ENCODE measurements around the gene EMILIN2.
A peak's percentile ranks its signal among the peaks of the same experiment; 100 is the strongest.

Gene EMILIN2

DNA sequence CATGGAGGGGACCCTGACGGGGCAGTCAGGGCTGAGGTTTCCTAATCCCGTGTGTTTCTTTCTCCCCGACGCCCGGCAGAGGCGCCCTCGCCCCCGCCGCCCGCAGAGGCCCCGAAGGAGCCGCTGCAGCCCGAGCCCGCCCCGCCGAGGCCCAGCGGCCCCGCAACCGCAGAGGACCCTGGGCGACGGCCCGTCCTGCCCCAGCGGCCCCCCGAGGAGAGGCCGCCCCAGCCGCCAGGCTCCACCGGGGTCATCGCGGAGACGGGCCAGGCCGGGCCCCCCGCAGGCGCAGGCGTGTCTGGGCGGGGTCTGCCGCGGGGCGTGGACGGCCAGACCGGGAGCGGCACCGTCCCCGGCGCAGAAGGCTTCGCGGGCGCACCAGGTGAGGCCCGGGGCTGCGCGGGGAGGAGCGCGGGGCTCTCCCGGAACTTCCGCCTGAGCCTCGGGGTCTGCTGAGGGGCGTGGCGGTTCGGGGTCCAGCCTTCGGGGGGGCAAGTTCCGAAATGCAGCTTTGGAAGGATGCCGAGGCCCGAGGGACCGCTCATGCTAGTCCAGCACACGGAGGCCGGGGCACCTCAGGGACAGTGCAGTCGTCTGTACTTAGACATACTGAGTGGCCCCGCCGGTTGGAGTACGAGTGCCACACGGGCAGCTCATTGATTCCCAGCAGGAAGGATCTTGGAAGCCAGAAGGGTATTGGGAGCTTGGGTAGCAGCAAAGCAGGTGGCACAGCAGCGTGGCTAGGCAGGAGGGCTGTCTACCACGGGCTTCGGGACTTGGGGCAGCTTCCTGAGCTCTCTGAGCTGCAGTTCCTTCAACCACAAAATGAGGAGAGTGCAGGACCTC is 60.1 kb downstream of the EMILIN2 start:
- no peaks in the 10 kb centered on the region for H3K27me3 Mint-ChIP-seq
- peaks cover 13 to 18% of the 10 kb centered on the region in 2 donors for H3K4me1 Mint-ChIP-seq
- peak overlapping the region; percentile 82 to 84 for H3K4me3 Mint-ChIP-seq
- peak overlapping the region; percentile 68 for H3K27ac Mint-ChIP-seq
- peaks cover 11 to 30% of the 10 kb centered on the region in 2 donors for H3K36me3 Mint-ChIP-seq
- peak; percentile 68 to 72 for ATAC-seq (replicated peaks)
- DNase-seq = peak; percentile 18
- no peaks in the 10 kb centered on the region for H3K9me3 Mint-ChIP-seq

DNA sequence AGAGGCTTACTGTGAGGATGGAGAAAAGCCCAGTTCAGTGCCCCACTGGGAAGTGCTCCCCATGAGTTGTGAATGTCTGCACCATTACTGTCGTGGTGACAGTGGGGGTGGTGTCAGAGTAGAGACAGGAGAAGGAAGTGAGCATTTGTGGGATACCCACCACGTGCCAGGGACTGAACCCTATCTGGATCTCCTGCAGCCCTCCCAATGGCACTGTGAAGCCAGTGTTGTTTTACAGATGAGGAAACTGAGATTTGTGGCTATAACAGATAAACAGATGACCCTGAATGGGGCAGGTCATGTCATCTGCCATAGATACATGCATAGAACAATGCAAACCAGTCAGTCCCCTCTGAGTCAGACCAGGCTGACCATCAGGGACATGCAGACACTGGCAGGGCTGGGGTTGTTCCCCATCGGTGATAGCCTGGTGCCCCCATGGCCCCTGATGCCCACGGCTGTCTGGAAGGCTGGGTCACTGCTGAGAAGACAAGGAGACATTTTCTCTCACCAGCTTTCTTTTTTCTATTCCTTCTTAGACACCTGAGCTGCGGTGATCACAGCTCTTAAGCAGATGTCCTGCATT is 60.8 kb downstream of the EMILIN2 start:
- H3K9me3 Mint-ChIP-seq = no peaks in the 10 kb centered on the region
- peak; percentile 19 to 25 for ATAC-seq (replicated peaks)
- no peak for DNase-seq

DNA sequence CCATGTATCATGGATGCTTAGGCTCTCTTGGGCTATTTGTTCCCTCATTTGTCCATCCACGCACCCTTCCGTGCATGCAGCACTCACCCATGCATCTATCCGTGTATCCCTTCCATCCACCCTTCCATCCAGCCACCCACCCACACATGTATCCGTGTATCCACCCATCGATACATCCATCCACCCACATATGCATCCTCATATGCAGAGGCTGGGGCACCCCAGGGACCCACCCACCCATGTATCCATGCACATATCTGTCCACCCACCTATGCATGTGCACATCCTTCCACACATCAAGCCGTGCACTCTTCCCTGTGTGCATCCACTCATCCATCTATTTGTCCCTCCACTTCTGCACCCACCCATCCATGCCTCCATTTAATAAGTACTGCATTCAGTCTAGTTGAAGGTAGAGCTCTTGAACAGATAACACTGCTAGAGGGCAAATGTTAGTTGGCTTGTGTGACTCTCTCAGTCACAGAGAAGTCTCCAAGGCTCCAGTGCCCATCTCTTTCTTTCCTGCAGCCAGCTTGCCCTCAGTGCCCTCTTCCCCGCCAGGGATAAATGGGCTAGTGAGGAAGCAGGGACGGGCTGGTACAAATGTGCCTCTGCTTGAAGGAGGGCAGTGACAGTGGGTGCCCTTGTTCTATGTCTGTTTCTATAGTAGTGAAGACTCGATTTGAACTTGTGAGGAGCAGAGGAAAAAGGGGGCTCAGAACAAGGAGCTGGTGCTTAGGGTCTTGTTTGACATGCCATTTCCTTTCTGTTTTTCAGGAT is 61.5 kb downstream of the EMILIN2 start:
- no peak overlapping the region for H3K27ac Mint-ChIP-seq
- ATAC-seq (replicated peaks) = no peak
- peaks cover 15 to 40% of the 10 kb centered on the region in 2 donors for H3K36me3 Mint-ChIP-seq
- no peaks in the 10 kb centered on the region for H3K27me3 Mint-ChIP-seq
- DNase-seq = no peak
- no peak overlapping the region for H3K4me3 Mint-ChIP-seq
- no peaks in the 10 kb centered on the region for H3K9me3 Mint-ChIP-seq
- peaks cover 15 to 22% of the 10 kb centered on the region in 2 donors for H3K4me1 Mint-ChIP-seq

More for the DNA sequence above, 60.8 kb downstream of the EMILIN2 start:
- Mint-ChIP-seq H3K27me3 (no peaks in the 10 kb centered on the region), H3K27ac (peak overlapping the region; percentile 68), H3K4me1 (peaks cover 13 to 20% of the 10 kb centered on the region in 2 donors), H3K36me3 (peaks cover 15 to 34% of the 10 kb centered on the region in 2 donors), H3K4me3 (peak overlapping the region; percentile 75 to 80)

DNA sequence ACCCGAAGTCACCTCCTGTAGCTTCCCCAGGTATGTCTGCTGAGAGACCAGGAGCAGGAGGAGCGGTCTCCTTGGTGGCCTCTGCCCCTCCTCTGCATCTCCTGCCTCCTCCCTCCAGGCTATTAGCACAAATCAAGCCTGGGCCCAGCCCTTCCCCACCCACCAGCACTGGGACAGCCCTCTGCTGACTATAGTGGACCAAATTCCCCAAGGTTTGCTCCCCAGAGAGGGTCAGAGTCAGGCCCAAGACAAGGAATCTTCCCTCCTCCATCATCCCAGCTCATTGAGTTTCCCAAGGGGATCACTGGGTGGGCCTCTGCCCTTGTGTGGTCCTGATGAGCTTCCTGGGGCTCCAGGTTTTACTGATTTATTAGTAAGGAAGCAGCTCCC is 62.1 kb downstream of the EMILIN2 start:
- Mint-ChIP-seq H3K27ac (no peak overlapping the region), H3K27me3 (no peaks in the 10 kb centered on the region), H3K4me3 (no peak overlapping the region), H3K9me3 (no peaks in the 10 kb centered on the region), H3K36me3 (peaks cover 19 to 45% of the 10 kb centered on the region in 2 donors), H3K4me1 (peaks cover 19 to 28% of the 10 kb centered on the region in 2 donors)
- no peak for ATAC-seq (replicated peaks)
- no peak for DNase-seq

DNA sequence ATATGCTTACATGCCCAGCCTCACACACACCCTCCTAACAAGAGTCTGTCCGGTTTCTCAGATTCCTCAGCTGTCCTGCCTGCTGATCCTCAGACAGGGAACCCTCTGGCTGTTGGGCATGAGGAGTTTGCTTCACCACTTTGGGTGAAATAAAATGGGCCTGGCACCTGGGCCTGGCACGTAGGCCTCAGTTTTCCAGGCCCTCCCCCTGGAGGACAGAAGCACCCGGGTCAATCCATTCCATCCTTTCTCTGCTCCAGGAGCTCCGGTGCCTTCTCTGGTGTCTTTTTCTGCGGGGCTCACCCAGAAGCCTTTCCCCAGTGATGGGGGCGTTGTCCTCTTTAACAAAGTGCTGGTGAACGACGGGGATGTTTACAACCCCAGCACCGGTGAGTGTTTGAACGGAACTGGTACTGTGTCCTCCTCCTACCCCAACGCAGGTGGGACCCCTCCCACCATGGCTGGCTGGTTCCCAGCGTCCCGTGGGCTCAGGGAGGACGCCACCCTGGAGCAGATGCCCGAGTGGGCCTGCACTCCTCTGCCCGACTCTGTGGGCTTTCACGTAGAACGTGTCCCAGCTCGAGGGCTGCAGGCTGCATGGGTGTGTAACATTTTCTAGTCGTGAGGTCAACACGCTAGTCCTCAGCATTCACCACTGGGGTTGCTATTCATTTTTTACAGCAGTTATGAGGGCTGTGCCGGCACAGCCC is 62.8 kb downstream of the EMILIN2 start:
- no peaks in the 10 kb centered on the region for H3K27me3 Mint-ChIP-seq
- H3K36me3 Mint-ChIP-seq = peaks cover 25 to 51% of the 10 kb centered on the region in 2 donors
- H3K4me3 Mint-ChIP-seq = no peak overlapping the region
- no peaks in the 10 kb centered on the region for H3K9me3 Mint-ChIP-seq
- H3K27ac Mint-ChIP-seq = no peak overlapping the region
- H3K4me1 Mint-ChIP-seq = peaks cover 19 to 34% of the 10 kb centered on the region in 2 donors
- DNase-seq (no peak), ATAC-seq (replicated peaks) (no peak)

DNA sequence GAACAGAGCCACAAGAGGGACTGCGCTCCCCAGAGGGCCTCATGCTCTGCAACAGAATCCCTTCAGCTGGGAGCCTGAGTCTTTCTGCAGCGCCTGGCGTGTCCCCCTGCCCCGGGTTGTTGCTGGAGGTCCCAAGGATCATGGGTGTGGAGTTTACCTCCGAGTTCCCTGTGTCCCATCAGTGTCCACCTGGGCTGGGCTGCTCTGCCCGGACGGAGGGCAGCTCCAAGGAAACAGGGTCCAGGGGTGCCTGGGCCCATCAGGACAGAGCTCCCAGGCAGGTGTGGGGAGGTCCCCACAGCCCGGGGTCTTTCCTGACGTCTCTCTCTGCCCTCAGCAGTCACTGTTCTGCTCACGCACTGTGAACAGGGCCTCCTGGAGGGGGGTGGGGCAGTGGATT is 63.5 kb downstream of the EMILIN2 start:
- H3K4me1 Mint-ChIP-seq = peaks cover 19 to 34% of the 10 kb centered on the region in 2 donors
- peaks cover 31 to 58% of the 10 kb centered on the region in 2 donors for H3K36me3 Mint-ChIP-seq
- no peaks in the 10 kb centered on the region for H3K9me3 Mint-ChIP-seq
- no peak for ATAC-seq (replicated peaks)
- DNase-seq = no peak
- no peak overlapping the region for H3K27ac Mint-ChIP-seq
- H3K27me3 Mint-ChIP-seq = no peaks in the 10 kb centered on the region
- no peak overlapping the region for H3K4me3 Mint-ChIP-seq

DNA sequence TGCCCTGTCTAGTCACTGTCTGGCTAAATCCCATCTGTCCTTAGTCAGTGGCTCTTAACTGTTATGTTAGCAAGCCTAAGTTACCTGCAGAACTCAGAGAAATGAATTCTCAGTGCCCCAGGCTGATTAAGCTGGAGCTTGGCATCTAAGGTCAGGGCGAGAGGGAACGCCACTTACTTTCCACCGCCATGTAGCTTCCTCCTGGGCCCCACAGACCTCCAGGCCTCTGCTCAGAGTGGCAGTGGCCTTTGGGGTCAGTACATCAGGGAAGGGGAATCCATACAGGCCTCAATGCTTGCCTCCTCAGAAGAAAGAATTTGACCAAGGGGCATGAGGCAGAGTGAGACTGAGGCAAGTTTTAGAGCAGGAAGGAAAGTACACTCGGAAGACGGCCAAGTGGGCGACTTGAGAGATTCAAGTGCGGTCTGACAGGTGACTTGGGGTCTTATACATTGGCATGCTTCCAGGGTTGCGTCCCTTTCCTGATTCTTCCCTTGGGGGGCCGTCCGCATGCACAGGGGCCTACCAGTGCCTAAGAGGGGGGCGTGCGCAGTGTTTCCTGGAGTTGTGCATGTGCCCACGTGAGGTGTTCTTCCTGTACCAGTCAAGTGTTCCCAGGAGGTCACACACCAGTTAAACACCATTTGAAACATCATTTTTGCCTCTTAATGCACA is 64.1 kb downstream of the EMILIN2 start:
- Mint-ChIP-seq H3K27ac (peak overlapping the region; percentile 26), H3K4me1 (peaks cover 21 to 34% of the 10 kb centered on the region in 2 donors), H3K27me3 (no peaks in the 10 kb centered on the region), H3K9me3 (no peaks in the 10 kb centered on the region), H3K36me3 (peaks cover 31 to 58% of the 10 kb centered on the region in 2 donors), H3K4me3 (no peak overlapping the region)
- ATAC-seq (replicated peaks) (no peak), DNase-seq (no peak)

DNA sequence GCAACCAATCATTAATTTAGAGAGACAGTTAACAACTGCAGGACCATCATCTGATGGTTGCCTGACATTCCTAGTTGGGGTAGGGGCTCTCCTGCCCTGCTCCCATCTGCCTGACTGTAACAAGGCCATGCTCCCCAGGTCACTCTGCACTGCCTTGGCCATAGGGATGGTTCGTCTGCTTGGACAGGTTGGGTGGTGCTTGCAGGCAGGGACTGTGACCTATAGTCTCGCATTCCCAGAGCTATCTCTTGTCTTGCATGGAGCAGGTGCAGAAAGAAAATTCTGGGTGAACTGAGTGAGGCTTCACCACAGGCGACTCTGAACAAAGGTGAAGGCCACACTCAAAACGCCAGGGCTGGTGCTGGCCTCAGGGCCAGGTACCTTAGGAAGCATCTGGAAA is 64.7 kb downstream of the EMILIN2 start:
- H3K36me3 Mint-ChIP-seq = peaks cover 37 to 64% of the 10 kb centered on the region in 2 donors
- ATAC-seq (replicated peaks) (no peak), DNase-seq (no peak)
- H3K4me1 Mint-ChIP-seq = peaks cover 26 to 40% of the 10 kb centered on the region in 2 donors
- no peak overlapping the region for H3K4me3 Mint-ChIP-seq
- no peaks in the 10 kb centered on the region for H3K9me3 Mint-ChIP-seq
- H3K27me3 Mint-ChIP-seq = no peaks in the 10 kb centered on the region
- no peak overlapping the region for H3K27ac Mint-ChIP-seq

DNA sequence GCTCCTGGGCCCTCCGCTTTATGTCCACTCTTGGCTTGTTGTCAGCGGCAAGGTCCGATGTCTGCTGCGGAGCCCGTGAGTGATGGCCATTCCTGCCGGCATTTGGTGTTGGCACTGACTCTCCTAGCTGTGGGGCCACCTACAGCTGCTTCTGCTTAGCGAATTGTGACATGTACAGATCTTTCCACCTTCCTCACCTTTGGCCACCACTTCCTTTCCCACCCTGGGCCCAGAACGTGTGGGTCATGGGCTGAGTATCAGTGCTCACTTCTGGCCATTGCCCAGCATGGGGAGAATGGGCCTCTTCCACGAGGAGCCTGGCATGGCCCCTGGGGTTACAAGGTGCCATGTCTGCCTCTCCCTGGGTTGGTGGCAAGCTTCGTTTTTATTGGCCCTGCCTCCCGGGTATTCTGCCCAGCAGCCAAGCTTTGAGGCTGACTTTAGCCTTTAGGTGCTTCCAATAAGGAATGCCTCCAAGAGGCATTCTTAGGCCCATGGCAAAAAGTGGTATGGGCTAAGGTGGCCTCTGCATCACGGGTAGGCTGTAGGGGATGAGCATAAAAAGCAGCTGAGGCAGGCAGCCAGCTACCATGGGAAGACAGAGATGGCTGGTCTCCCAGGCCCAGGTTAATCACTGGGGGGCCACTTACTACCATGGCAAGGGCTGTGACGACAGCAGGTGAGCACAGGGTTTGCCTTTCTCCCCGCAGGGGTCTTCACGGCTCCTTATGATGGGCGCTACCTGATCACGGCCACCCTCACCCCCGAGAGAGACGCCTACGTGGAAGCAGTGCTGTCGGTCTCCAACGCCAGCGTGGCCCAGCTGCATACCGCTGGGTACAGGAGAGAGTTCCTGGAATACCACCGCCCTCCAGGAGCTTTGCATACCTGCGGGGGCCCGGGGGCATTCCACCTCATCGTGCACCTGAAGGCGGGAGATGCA is 65.8 kb downstream of the EMILIN2 start:
- peaks cover 30 to 43% of the 10 kb centered on the region in 2 donors for H3K4me1 Mint-ChIP-seq
- DNase-seq = no peak
- no peaks in the 10 kb centered on the region for H3K27me3 Mint-ChIP-seq
- ATAC-seq (replicated peaks) = no peak
- H3K27ac Mint-ChIP-seq = peak overlapping the region; percentile 20
- H3K36me3 Mint-ChIP-seq = peaks cover 40 to 72% of the 10 kb centered on the region in 2 donors
- H3K9me3 Mint-ChIP-seq = no peaks in the 10 kb centered on the region
- H3K4me3 Mint-ChIP-seq = no peak overlapping the region

DNA sequence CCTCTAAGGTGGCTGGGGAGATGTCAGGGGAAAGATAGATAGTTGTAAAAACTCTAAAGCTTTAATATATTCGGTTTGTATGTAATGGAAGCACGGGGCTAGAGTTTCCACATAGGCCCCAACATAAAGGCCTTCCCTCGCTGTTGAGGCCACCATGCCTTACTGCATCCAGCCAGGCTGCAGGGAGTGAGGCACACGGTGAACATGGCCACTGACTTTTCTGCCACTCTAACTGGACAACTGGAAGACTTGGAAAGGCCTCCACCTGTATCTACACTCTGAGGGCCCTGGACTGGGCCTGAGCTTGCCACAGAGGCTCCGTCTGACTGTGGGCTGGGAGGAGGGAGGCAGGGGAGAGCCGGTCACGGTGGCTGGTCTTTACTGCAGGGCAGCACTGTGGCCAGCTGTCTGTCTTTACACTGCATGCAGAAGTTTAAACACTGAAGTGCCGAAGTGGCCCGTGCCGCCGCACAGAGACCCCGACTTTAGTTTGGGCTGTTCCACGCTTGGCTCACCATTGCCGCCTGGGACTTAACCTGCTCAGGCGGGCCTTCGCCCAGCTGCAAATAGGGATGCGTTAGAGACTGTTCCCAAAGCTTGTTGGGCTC is 66.7 kb downstream of the EMILIN2 start:
- H3K27ac Mint-ChIP-seq = peak overlapping the region; percentile 20

DNA sequence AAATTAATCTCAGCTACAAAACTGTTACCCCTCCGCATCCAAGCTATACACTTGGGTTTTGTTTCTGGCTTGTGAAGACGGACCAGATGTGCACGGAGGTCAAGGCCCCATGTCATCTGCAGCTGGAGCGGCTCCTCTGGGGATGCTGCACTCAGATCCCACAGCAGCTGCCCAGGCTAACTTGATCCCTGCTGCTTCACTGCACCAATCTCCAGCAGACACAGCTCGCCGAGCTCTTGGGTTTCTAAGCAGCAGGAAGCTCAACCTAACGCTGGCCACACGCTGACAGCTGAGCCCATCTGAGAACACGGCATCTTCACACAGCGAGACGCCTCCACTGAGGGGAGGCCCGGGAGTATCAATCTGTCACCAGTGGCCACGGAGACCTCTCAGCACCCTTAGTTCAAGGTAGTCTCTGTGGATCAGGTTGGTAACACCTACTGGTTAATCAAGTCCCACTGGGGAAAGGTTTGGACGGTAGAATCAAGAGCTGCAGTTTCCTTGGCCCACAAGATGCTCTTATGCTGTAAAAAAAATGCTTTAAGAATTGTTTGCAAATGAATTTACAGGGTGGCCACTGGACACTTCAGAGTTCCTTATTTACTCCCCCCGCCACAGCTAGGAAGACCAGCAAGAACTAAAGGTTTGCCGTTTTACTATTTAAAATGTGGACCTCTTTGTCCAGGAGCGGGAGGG is 67.5 kb downstream of the EMILIN2 start:
- no peaks in the 10 kb centered on the region for H3K9me3 Mint-ChIP-seq
- no peak for ATAC-seq (replicated peaks)
- H3K27me3 Mint-ChIP-seq = no peaks in the 10 kb centered on the region
- DNase-seq = no peak
- no peak overlapping the region for H3K4me3 Mint-ChIP-seq
- H3K4me1 Mint-ChIP-seq = peaks cover 29 to 42% of the 10 kb centered on the region in 2 donors
- H3K27ac Mint-ChIP-seq = peak overlapping the region; percentile 14
- peaks cover 37 to 65% of the 10 kb centered on the region in 2 donors for H3K36me3 Mint-ChIP-seq

More for the DNA sequence above, 66.7 kb downstream of the EMILIN2 start:
- no peaks in the 10 kb centered on the region for H3K27me3 Mint-ChIP-seq
- no peak for ATAC-seq (replicated peaks)
- H3K4me3 Mint-ChIP-seq = peak overlapping the region in 1 of 2 donors; percentile 41
- no peak for DNase-seq
- peaks cover 29 to 43% of the 10 kb centered on the region in 2 donors for H3K4me1 Mint-ChIP-seq
- H3K36me3 Mint-ChIP-seq = peaks cover 37 to 69% of the 10 kb centered on the region in 2 donors
- H3K9me3 Mint-ChIP-seq = no peaks in the 10 kb centered on the region

DNA sequence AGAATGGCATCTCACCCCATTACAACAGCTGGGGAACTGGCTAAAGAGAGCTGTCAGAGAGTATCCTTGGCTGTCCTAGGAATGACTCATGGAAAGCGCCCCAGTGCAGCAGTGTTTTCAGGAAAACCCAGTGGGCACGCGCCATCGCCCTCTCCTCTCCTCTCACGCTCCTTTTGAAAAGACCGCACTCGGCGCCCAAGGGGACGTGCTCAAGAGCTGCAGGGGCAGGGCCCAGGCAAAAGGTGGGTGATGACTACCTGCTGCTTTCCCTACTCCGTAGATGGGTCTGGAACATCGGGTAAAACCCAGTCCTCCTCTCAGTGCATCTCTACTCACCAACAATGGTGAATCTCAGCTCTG is 68.1 kb downstream of the EMILIN2 start:
- no peaks in the 10 kb centered on the region for H3K27me3 Mint-ChIP-seq
- peak overlapping the region in 1 of 2 donors; percentile 25 for H3K4me3 Mint-ChIP-seq
- DNase-seq = no peak
- peak overlapping the region; percentile 14 for H3K27ac Mint-ChIP-seq
- H3K4me1 Mint-ChIP-seq = peaks cover 29 to 42% of the 10 kb centered on the region in 2 donors
- H3K36me3 Mint-ChIP-seq = peaks cover 39 to 63% of the 10 kb centered on the region in 2 donors
- ATAC-seq (replicated peaks) = no peak
- H3K9me3 Mint-ChIP-seq = no peaks in the 10 kb centered on the region
